HCT116 (cell line): Measurements from ENCODE around the gene AP3D1. TPM values are rescaled to one million over a fixed set of nuclear protein-coding genes. Genes with fewer than 3 reads are reported as not detected.

Experiments
- ATAC-seq: fragments of 200-7000 bp; cut with Tn5 transposase; 2 replicates; pipeline ENCODE4 v1.9.1; 2020; ENCODE audit warnings: mild to moderate bottlenecking, moderate library complexity
- BruUV-seq: library from RNA; stranded (reverse); fragments of 400-500 nt; replicated peaks from 2 replicates; lab custom pipeline; 2021; lab: Mats Ljungman, UMichigan
- CTCF ChIA-PET: fragments of 300-600 bp; sonication (Branson Sonifier 250); formaldehyde crosslinking; loops from one replicate; lab custom pipeline; 2021; ENCODE audit warnings: antibody characterized with exemption; lab: Charles Lee
- POLR2A ChIA-PET: fragments of 300-600, 350-600 bp; sonication (Branson Sonifier 250); formaldehyde crosslinking; loops from one replicate; lab custom pipeline; 2021; ENCODE audit warnings: antibody characterized with exemption; lab: Charles Lee
- RAD21 ChIA-PET, 2 experiments: fragments of 300-600 bp; sonication (Branson Sonifier 250); formaldehyde crosslinking; loops; one replicate each; lab custom pipeline; 2023; ENCODE audit warnings: low total read pairs in 2 of 2; ENCODE audit not compliant: uncharacterized antibody in 2 of 2, unreplicated experiment in 2 of 2, low non-redundant PET in 1 of 2; lab: Charles Lee
- DNase-seq: peaks from one replicate; pipeline ENCODE4 v3.0.0-alpha.2; 2010; ENCODE audit warnings: low read depth, low spot score
- H2AFZ ChIP-seq: fragments of 200-600 bp; shearing (Covaris generic), sonication (generic); 2 replicates; pipeline ENCODE4 v1.6.1; 2017; ENCODE audit warnings: low read depth, mixed run types, mixed read lengths, antibody characterized with exemption, low read length; ENCODE audit not compliant: poor library complexity, severe bottlenecking
- H3K27ac ChIP-seq: 2 replicates; pipeline ENCODE4 v1.5.1; 2012; ENCODE audit warnings: low read depth, low read length
- H3K27me3 ChIP-seq: fragments of 200-600 bp; sonication (generic); 2 replicates; pipeline ENCODE4 v1.6.1; 2016; ENCODE audit warnings: mixed run types, low read length, mixed read lengths; ENCODE audit not compliant: insufficient read depth
- H3K36me3 ChIP-seq, 2 experiments: fragments of 200-500 bp in 1 of 2; fragments of 200-600 bp in 1 of 2; sonication (Bioruptor generic) in 1 of 2; sonication (generic) in 1 of 2; 2 replicates each; pipeline versions ENCODE4 v1.5.1 to v1.6.1; 2014 to 2016; ENCODE audit warnings: low read length in 2 of 2, inconsistent platforms in 1 of 2, mixed read lengths in 1 of 2, mixed run types in 1 of 2; ENCODE audit not compliant: insufficient read depth in 2 of 2, control insufficient read depth in 1 of 2
- H3K4me1 ChIP-seq, 2 experiments: fragments of 200-600 bp in 1 of 2; sonication (generic) in 1 of 2; 2 replicates each; pipeline versions ENCODE4 v1.5.1 to v1.6.1; 2012 to 2017; ENCODE audit warnings: low read length in 2 of 2, inconsistent platforms in 1 of 2, mild to moderate bottlenecking in 1 of 2, mixed read lengths in 1 of 2, mixed run types in 1 of 2, moderate library complexity in 1 of 2; ENCODE audit not compliant: insufficient read depth in 2 of 2, control insufficient read depth in 1 of 2
- H3K4me2 ChIP-seq: fragments of 200-600 bp; sonication (generic); 2 replicates; pipeline ENCODE4 v1.6.1; 2017; ENCODE audit warnings: mixed run types, low read length, mixed read lengths
- H3K4me3 ChIP-seq, 2 experiments: fragments of 200-600 bp in 1 of 2; sonication (generic) in 1 of 2; replicated peaks in 1 of 2; 2 replicates each; pipeline ENCODE4 v1.5.1; 2011 to 2016; ENCODE audit warnings: low read length in 2 of 2, control low read depth in 1 of 2, low read depth in 1 of 2, mild to moderate bottlenecking in 1 of 2, mixed read lengths in 1 of 2, mixed run types in 1 of 2
- H3K79me2 ChIP-seq: fragments of 200-600 bp; sonication (generic); 2 replicates; pipeline ENCODE4 v1.6.1; 2017; ENCODE audit warnings: mild to moderate bottlenecking, mixed run types, low read length, moderate library complexity, mixed read lengths; ENCODE audit not compliant: insufficient read depth
- H3K9ac ChIP-seq: fragments of 200-600 bp; sonication (generic); 2 replicates; pipeline ENCODE4 v1.6.1; 2016; ENCODE audit warnings: low read length, mixed read lengths
- H3K9me2 ChIP-seq: fragments of 200-600 bp; sonication (generic), shearing (Covaris generic); 2 replicates; pipeline ENCODE4 v1.6.1; 2017; ENCODE audit warnings: mixed run types, mild to moderate bottlenecking, moderate library complexity; ENCODE audit not compliant: insufficient read depth
- H3K9me3 ChIP-seq, 2 experiments: fragments of 200-500 bp in 1 of 2; fragments of 200-600 bp in 1 of 2; sonication (Bioruptor generic) in 1 of 2; sonication (generic) in 1 of 2; 2 replicates each; pipeline ENCODE4 v1.6.1; 2014 to 2017; ENCODE audit warnings: low read length in 2 of 2, mixed read lengths in 2 of 2, inconsistent platforms in 1 of 2, low read depth in 1 of 2, mild to moderate bottlenecking in 1 of 2, mixed run types in 1 of 2, moderate library complexity in 1 of 2; ENCODE audit not compliant: control insufficient read depth in 1 of 2, insufficient read depth in 1 of 2
- H4K20me1 ChIP-seq: fragments of 200-600 bp; sonication (generic), shearing (Covaris generic); 2 replicates; pipeline ENCODE4 v1.6.1; 2017; ENCODE audit warnings: mixed run types, mild to moderate bottlenecking, moderate library complexity; ENCODE audit not compliant: insufficient read depth
- CEBPB ChIP-seq: IDR thresholded peaks from 2 replicates; pipeline ENCODE4 v1.6.1; 2012; ENCODE audit warnings: low read depth
- EZH2 ChIP-seq: fragments of 200-600 bp; sonication (generic); IDR thresholded peaks from 2 replicates; pipeline ENCODE4 v1.6.1; 2017; ENCODE audit warnings: antibody characterized with exemption, mixed run types
- JUND ChIP-seq: IDR thresholded peaks from 2 replicates; pipeline ENCODE4 v1.6.1; 2012
- POLR2AphosphoS5 ChIP-seq: IDR thresholded peaks from 2 replicates; pipeline ENCODE4 v1.6.1; 2011; ENCODE audit warnings: mild to moderate bottlenecking, low read depth, low read length, moderate library complexity
- YY1 ChIP-seq: IDR thresholded peaks from 2 replicates; pipeline ENCODE4 v1.6.1; 2011; ENCODE audit warnings: low read length, low read depth, moderate library complexity, mild to moderate bottlenecking; ENCODE audit not compliant: insufficient replicate concordance; ENCODE audit errors: extremely low read depth
- intact Hi-C: fragments of 100-400 bp; cut with micrococcal nuclease; formaldehyde crosslinking; loops from 2 replicates; pipeline ENCODE4 v1.10.0; 2022
- total RNA-seq: library from RNA; stranded (reverse); gene quantifications from one replicate; pipeline ENCODE4 v1.2.1, GENCODE V29; 2021; ENCODE audit not compliant: unreplicated experiment
- TF ChIP-seq, protein P1 (sequence below): IDR thresholded peaks from 2 replicates; pipeline ENCODE4 v1.6.1; 2012
- TF ChIP-seq, protein P2 (sequence below): IDR thresholded peaks from 2 replicates; pipeline ENCODE4 v1.6.1; 2011; ENCODE audit warnings: mild to moderate bottlenecking, low read length, moderate library complexity; ENCODE audit not compliant: insufficient replicate concordance; ENCODE audit errors: extremely low read depth

Gene AP3D1
- total RNA-seq, 1 experiment from 2014 or later, result 137 TPM

DNA sequence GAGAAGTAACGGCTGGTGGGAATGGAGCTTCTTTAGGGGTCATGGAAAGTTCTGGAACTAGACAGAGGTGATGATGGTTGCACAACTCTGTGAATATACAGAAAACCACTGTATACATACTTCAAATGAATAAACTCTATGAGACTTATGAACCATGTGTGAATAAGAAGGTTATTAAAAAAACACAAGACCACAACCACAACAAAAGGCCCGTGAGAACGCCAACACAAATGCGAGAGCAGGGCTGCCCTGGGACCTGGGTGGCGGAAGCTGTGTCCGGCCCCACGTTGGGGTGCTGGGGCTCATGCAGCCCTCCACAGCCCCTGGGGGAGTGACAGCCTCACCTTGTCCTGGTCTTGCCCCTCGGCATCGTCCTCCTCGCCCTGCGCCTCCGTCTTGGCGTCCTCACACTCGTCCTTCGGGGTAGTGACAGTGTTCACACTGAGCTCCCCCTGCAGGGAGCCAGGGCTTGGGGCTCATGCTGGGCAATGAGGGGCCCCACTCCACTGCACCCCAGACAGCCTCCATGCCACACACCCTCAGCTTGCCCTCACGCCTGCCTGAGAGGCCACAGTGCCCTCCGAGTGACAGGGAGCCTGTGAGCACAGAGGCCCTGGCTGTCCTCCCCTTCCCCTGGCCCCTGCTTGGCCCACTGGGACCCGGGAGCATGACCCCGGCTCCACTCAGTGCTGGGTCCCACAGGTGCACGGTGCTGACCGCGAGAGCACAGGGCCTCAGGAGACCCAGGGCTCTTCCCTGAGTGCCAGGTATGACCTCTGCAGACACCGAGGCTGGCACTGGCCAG lies 38.6 kb downstream of the AP3D1 start:
- H3K4me3 ChIP-seq, result no peak overlapping the region
- intact Hi-C loops, result no loop called here

More for the DNA sequence above, 38.6 kb downstream of the AP3D1 start:
- H3K27me3 ChIP-seq, result no peaks in the 10 kb centered on the region
- ChIA-PET CTCF (no interaction called here), RAD21 (no interaction called here), POLR2A (no interaction called here)
- no peaks in the 10 kb centered on the region for H3K9me2 ChIP-seq
- H3K4me1 ChIP-seq, result no peaks in the 10 kb centered on the region
- no peak overlapping the region for H3K4me2 ChIP-seq
- H3K36me3 ChIP-seq, result peaks cover 38 to 45% of the 10 kb centered on the region in 2 experiments; a peak in 3 of 4 replicates
- no peaks in the 10 kb centered on the region for H3K9me3 ChIP-seq
- TF ChIP-seq EZH2 (no peak), CEBPB (no peak), JUND (no peak), YY1 (no peak), POLR2AphosphoS5 (no peak)
- TF ChIP-seq, protein P1, sequence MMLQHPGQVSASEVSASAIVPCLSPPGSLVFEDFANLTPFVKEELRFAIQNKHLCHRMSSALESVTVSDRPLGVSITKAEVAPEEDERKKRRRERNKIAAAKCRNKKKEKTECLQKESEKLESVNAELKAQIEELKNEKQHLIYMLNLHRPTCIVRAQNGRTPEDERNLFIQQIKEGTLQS, result no peak
- TF ChIP-seq, protein P2, sequence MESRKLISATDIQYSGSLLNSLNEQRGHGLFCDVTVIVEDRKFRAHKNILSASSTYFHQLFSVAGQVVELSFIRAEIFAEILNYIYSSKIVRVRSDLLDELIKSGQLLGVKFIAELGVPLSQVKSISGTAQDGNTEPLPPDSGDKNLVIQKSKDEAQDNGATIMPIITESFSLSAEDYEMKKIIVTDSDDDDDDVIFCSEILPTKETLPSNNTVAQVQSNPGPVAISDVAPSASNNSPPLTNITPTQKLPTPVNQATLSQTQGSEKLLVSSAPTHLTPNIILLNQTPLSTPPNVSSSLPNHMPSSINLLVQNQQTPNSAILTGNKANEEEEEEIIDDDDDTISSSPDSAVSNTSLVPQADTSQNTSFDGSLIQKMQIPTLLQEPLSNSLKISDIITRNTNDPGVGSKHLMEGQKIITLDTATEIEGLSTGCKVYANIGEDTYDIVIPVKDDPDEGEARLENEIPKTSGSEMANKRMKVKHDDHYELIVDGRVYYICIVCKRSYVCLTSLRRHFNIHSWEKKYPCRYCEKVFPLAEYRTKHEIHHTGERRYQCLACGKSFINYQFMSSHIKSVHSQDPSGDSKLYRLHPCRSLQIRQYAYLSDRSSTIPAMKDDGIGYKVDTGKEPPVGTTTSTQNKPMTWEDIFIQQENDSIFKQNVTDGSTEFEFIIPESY, result no peak
- no peak overlapping the region for H2AFZ ChIP-seq
- H3K9ac ChIP-seq, result no peak overlapping the region
- no peaks in the 10 kb centered on the region for H4K20me1 ChIP-seq
- no TSS peak for BruUV-seq
- DNase-seq (no peak), ATAC-seq (no peak)
- H3K79me2 ChIP-seq, result no peaks in the 10 kb centered on the region
- H3K27ac ChIP-seq, result no peak overlapping the region
